HAP-1 (cell line): Measurements from ENCODE around the gene NEK5.

Experiments used
- DNase-seq, 2 experiments: peaks; one replicate each; pipeline ENCODE4 v3.0.0-alpha.2; 2016 to 2020; ENCODE audit warnings: low spot score in 2 of 2
- H3K27me3 ChIP-seq: fragments of 250-450 bp; sonication (Bioruptor Pico); 2 replicates; pipeline ENCODE4 v1.5.1; 2020; ENCODE audit warnings: low read depth, mild to moderate bottlenecking, moderate library complexity
- H3K36me3 ChIP-seq: fragments of 250-450 bp; sonication (Bioruptor Pico); replicated peaks from 2 replicates; pipeline ENCODE4 v1.5.1; 2020; ENCODE audit warnings: mild to moderate bottlenecking
- H3K4me1 ChIP-seq: fragments of 250-450 bp; sonication (Bioruptor Pico); 2 replicates; pipeline ENCODE4 v1.5.1; 2020; ENCODE audit warnings: mild to moderate bottlenecking
- H3K4me3 ChIP-seq: fragments of 250-450 bp; sonication (Bioruptor Pico); 2 replicates; pipeline ENCODE4 v1.5.1; 2020; ENCODE audit warnings: mild to moderate bottlenecking, moderate library complexity
- H3K9me3 ChIP-seq: fragments of 250-450 bp; sonication (Bioruptor Pico); 2 replicates; pipeline ENCODE4 v1.5.1; 2020; ENCODE audit warnings: mild to moderate bottlenecking, moderate library complexity
- in situ Hi-C: fragments of 300-500 bp; cut with MboI; formaldehyde crosslinking; loops from 3 replicates; pipeline ENCODE4 v1.14.3; 2020; ENCODE audit warnings: low sequenced_read_pairs, inconsistent platforms, mixed read lengths

NEK5 gene

DNA sequence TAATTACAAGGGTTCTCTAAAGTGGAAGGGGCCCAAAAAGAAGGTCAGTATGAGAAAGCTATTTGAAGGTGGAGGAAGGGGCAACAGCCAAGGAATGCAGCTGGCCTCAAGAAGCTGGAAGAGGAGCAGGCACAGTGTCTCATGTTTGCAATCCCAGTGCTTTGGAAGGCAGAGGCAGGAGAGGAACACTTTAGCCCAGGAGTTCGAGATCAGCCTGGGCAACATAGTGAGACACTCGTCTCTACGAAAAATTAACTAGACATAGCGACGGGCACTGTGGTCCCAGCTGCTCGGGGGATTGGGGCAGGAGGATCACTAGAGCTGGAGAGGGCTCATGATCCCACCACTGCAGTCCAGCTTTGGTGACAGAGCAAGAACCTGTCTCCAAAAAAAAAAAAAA is 31.2 kb upstream of the NEK5 start:
- no peak overlapping the region for H3K4me3 ChIP-seq

DNA sequence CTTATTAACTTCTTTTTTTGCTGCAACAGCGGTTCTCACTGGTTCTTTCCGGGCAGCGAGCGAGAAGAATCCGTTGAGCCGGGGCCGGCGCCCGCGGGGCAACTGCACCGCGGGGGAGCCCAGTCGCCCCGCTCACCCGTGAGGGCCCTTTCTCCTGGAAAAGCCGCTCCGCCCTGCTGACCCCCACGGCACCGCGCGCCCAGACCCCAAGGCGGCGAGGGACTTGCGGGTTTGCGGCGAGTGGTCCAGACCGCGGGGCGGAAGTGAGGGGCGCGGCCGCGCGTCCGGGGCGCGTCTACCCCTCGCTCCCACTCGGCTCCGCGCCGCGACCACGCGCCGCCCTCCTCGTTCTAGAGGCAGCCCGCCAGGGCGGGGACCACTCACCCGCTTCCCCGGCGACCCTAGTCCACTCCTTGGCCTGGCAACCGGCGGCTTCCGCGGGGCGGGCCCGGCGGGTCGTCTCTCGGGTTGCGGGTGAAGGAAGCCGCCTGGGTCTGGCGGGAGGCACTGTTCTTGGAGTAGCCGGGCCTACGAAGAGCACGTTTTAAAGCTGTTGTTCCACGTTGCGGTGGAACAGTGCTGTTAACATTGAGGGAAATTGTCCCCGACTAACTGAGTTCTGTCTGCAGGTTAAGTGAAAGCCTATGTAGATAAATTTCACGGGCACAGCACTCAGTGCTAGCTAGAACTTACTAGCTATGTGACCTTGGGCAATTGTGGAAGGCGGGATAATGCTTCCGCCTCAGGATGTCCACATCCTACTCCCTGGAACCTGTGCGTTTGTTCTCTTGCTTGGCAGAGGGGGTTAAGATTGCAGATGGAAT is 30.5 kb upstream of the NEK5 start, which contains the start of gene NEK3:
Gene NEK3 (minus strand): TSS at position 439 of the 824 bp plus-strand sequence. CDS start 3,406 bp downstream, outside the sequence.
- Histone ChIP-seq H3K9me3 (peaks cover 4% of the 10 kb centered on the region; the same call in 1 of the 2 replicates), H3K4me1 (peaks cover 9% of the 10 kb centered on the region), H3K4me3 (peak within 1 kb of the TSS; percentile 43), H3K27me3 (peaks cover 84% of the 10 kb centered on the region), H3K36me3 (no peaks in the 10 kb centered on the region)
- in situ Hi-C loops = no loop called here
- DNase-seq = peak; percentile 9 to 74

More for the DNA sequence above, 31.2 kb upstream of the NEK5 start:
- H3K27me3 ChIP-seq = peaks cover 85% of the 10 kb centered on the region
- no peaks in the 10 kb centered on the region for H3K36me3 ChIP-seq
- no peak for DNase-seq
- H3K9me3 ChIP-seq = peaks cover 4% of the 10 kb centered on the region; the same call in 1 of the 2 replicates
- H3K4me1 ChIP-seq = peaks cover 9% of the 10 kb centered on the region
- in situ Hi-C loops = no loop called here

DNA sequence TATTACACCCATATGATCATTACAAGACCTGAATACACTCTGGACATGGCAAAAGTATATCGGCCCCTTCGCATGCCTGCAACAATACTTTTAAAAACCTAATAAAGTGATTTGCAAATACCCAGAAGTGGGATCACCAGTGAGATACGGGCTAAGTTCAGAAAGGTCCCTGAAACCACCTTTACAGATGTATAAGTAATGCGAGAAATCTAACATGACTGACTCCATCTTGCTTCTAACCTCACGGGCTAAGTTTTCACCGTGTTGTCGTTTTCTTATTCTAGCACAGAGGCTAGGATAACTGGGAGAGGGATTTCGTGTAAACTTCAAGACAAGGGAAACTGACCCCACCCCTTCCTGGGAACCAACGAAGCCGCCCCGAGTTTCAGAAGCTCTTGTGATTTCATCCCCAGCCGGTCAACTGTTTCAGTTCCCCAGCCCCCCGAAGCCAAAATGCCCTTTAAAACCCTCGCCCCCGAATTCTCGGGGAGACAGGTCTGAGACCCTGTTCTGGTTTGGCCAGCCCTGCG is 29.8 kb upstream of the NEK5 start:
- in situ Hi-C loops = no loop called here
- peak in 1 of 2 experiments; percentile 20 for DNase-seq

DNA sequence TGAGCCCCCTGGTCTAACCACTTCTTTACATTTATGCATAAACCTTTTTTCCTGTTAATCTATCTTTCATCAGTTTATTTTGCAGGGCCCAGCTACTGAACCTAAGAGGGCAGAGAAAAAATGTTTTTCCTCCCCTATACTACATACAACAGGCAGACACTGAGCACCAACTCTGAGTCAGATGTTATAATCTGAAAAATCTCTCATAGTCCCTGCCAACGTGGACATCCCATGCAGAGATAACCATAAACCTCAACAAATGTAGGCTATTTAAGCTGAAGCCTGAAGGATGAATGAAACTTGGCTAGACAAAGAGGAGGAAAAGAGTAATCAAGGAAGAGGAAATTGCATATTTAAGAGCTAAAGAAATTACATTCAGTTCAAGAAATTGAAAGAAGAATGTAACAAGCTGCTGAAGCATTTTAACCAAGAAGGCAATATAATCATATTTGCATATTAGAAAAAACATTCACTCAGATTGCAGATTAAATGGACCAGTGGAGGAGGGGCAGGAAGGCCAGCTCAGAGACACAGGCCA is 27.9 kb upstream of the NEK5 start:
- DNase-seq = no peak
- Histone ChIP-seq H3K36me3 (no peaks in the 10 kb centered on the region), H3K4me1 (no peaks in the 10 kb centered on the region; the same call in 1 of the 2 replicates), H3K9me3 (peaks cover 4% of the 10 kb centered on the region; the same call in 1 of the 2 replicates), H3K27me3 (peaks cover 96% of the 10 kb centered on the region), H3K4me3 (no peak overlapping the region)
- in situ Hi-C loops = no loop called here

More for the DNA sequence above, 29.8 kb upstream of the NEK5 start:
- H3K4me3 ChIP-seq = peak overlapping the region; percentile 43
- no peaks in the 10 kb centered on the region for H3K36me3 ChIP-seq
- H3K27me3 ChIP-seq = peaks cover 84% of the 10 kb centered on the region
- H3K4me1 ChIP-seq = peaks cover 9% of the 10 kb centered on the region
- H3K9me3 ChIP-seq = peaks cover 4% of the 10 kb centered on the region; the same call in 1 of the 2 replicates

DNA sequence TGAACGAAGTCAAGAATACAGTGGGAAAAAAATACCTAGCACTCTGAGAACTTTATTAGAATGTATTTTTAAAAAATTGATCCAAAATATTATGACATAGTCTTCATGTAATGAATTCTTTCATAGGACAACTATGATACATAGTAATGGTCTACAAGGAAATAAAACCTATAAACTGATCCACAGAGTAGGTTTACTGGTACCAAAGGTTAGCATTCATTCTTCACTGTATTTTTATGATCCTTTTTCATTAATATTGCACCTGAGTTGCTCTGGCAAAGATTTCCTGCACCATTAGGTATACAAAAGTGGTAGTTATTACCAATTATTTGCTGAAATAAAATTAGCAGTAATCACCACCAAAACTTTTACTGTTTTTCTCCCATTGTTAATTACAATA is 26.3 kb upstream of the NEK5 start:
- DNase-seq = no peak
- Histone ChIP-seq H3K4me3 (no peak overlapping the region), H3K27me3 (peaks cover 96% of the 10 kb centered on the region), H3K36me3 (no peaks in the 10 kb centered on the region), H3K9me3 (peaks cover 4% of the 10 kb centered on the region; the same call in 1 of the 2 replicates), H3K4me1 (no peaks in the 10 kb centered on the region; the same call in 1 of the 2 replicates)
- in situ Hi-C loops = no loop called here

DNA sequence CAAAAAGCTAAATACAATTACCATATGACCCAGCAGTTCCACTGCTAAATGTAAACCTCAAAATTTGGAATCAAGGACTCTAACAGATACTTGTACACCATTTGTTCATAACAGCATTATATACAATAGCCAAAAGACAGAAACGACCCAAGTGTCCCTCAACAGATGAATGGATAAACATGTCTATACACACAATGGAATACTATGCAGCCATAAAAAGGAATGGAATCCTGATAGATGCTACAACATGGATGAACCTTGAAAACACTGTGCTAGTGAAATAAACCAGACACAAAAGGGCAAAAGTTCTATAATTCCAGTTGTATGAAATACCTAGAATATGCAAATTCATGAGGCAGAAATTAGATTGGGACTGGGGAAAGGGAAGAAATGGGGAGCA is 18.4 kb upstream of the NEK5 start:
- H3K36me3 ChIP-seq = no peaks in the 10 kb centered on the region
- in situ Hi-C loops = no loop called here

DNA sequence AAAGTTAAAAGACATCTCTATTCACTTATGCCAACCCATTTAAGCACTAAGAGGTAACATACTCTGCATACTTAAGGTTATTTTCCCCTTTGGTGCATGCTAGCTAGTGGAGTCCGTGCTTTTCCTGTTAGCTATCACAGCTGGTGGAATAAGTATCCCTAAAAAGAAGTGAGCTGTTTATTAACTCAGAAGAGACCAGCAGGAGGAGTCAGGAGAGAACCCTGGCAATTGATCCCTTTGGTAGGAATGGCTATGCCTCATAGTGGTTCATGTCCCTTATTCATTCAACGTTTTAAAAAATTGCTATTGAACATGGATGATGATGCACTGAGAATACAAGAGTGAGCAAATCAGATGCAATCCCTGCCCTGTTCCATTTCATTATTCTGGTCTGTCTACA is 12.4 kb upstream of the NEK5 start:
- Histone ChIP-seq H3K36me3 (no peaks in the 10 kb centered on the region), H3K4me1 (no peaks in the 10 kb centered on the region), H3K4me3 (no peak overlapping the region), H3K9me3 (no peaks in the 10 kb centered on the region), H3K27me3 (peaks cover 41% of the 10 kb centered on the region)
- DNase-seq = no peak
- in situ Hi-C loops = no loop called here

More for the DNA sequence above, 18.4 kb upstream of the NEK5 start:
- no peaks in the 10 kb centered on the region for H3K4me1 ChIP-seq
- H3K27me3 ChIP-seq = peaks cover 63% of the 10 kb centered on the region
- H3K9me3 ChIP-seq = no peaks in the 10 kb centered on the region
- DNase-seq = no peak
- no peak overlapping the region for H3K4me3 ChIP-seq

DNA sequence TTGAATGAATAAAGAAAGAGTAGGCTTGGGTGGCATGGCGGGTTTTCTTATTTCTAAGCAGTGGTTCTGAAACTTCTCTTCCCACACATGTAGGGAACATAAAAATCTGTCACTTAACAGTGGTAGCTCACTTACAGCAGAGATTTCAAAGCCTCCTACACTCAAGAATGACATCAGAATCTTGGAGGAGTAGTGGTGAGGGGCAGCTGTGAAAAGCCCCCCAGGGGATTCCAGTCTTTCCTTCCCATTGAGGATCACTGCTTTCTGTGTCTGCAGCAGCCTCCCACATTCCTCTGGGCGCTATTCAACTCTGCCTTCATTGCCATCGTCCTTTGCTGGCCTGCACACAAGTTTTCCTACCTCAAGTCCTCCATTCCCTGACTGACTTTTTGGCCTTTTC is 8.6 kb upstream of the NEK5 start:
- H3K4me1 ChIP-seq = peaks cover 3% of the 10 kb centered on the region; the same call in 1 of the 2 replicates
- no peaks in the 10 kb centered on the region for H3K9me3 ChIP-seq
- DNase-seq = no peak
- no peak overlapping the region for H3K4me3 ChIP-seq
- no peaks in the 10 kb centered on the region for H3K36me3 ChIP-seq
- H3K27me3 ChIP-seq = peaks cover 38% of the 10 kb centered on the region
- in situ Hi-C loops = no loop called here

DNA sequence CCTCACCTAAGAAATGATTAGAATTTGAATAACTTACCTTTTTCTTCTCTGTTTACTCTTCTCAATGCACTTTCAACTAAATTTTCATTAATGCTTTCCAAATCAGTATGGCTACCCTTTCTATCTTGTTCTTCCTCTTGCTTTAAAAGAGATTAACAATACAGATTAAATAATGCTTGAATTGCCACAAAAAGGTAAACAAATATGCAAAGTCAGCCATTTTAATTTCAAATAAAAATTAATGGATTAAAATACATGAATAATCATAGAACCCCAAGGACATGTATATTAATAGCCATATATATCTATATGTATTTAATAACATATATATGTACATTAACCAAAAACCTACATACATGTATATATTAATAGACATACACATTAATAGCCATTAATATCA is 7.9 kb upstream of the NEK5 start:
- no peaks in the 10 kb centered on the region for H3K36me3 ChIP-seq
- H3K4me1 ChIP-seq = peaks cover 3% of the 10 kb centered on the region; the same call in 1 of the 2 replicates
- no peak for DNase-seq
- no peaks in the 10 kb centered on the region for H3K9me3 ChIP-seq
- H3K4me3 ChIP-seq = no peak overlapping the region
- peaks cover 39% of the 10 kb centered on the region for H3K27me3 ChIP-seq
- in situ Hi-C loops = no loop called here

DNA sequence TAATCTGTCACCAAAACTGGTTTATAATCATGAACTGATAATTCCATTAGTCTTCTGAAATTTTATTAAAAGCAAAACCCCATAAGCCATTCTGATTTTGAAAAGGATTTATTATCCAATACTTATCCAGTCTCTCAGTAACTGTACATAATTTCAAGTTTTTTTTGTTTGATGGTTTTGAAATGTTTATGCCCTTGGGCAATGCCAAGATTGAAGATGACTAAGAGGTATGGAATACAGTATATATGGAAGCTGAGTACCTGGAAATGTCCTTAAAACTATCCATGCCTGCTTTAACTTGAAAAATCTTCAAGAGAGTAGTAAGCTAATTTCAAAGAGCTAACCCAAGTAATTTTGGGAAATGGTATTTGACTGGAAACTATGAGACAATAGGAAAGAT is 1.8 kb upstream of the NEK5 start:
- Histone ChIP-seq H3K9me3 (no peaks in the 10 kb centered on the region), H3K4me3 (no peak overlapping the region), H3K36me3 (no peaks in the 10 kb centered on the region), H3K27me3 (peaks cover 35% of the 10 kb centered on the region), H3K4me1 (peaks cover 6% of the 10 kb centered on the region)
- DNase-seq = no peak
- in situ Hi-C loops = no loop called here

DNA sequence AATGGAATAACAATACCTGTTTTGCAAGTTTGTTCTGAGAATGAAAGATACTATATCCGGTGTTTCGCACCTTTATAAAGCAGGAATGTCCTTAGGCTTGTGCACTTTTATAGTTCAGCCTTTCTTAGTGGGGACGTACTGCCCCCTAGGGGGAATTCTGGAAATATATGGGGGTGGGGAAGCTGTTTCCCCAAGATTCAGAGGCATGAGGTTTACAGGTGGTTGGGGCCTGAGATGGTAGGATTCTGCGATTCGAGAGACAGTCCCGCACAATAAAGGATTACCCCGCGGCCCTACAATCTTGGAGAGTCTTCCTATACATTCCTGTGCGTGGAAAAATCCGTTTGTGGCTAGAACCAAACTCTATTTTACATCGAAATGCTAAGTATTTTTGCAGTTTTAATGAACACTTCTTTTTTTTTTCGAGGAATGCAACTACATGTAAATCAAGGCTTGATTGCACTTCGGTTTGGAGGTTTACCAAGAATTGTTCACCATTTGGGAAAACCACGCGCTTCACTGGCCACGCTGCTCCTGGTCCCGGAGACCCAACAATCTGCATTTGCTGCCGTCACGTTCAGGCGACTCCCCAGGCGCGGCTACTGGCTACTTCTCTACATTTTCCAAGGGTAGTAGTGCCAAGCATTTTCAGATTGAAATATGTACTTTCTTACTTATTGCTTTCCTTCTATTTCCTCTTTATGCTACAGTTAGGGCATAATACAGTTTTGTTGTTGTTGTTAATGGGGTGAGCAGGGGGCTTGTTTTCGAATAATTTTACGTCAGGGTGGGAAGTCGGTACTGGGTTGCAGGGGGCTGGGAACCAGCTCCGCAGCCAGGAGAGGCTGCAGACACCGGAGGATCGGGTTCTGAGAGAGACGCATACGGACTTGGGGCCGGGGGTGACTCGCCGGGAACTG is 830 bp downstream of the NEK5 start:
- H3K27me3 ChIP-seq = peaks cover 25% of the 10 kb centered on the region; the same call in 1 of the 2 replicates
- H3K4me3 ChIP-seq = peak overlapping the region; percentile 47
- no peaks in the 10 kb centered on the region for H3K36me3 ChIP-seq
- in situ Hi-C loops = loop anchor here (10.0 kb wide), 1 partner anchor 123 kb away; no protein-coding TSS in a partner anchor
- H3K4me1 ChIP-seq = peaks cover 3% of the 10 kb centered on the region; the same call in 1 of the 2 replicates
- peak; percentile 54 to 74 for DNase-seq
- H3K9me3 ChIP-seq = no peaks in the 10 kb centered on the region

DNA sequence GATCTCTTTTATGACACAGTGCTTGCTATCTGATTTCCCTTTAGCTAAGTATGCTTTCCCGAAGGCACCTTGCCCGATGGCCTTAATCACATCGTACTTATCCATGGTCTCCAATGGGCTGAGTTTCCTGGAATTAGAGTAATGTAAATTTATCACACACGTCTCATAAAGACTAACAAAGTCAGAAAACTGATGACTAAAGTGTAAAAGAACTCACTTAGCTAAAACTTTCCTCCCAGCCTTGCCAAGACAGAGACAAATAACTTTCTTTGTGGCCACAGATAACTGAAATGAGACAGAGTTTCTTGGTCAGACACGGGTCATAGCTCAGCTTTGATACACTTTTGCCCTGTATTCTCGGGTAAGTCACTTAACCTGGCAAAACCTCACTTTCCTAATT is 1.5 kb downstream of the NEK5 start:
- DNase-seq = no peak
- Histone ChIP-seq H3K4me3 (no peak overlapping the region), H3K27me3 (peaks cover 23% of the 10 kb centered on the region; the same call in 1 of the 2 replicates), H3K36me3 (no peaks in the 10 kb centered on the region), H3K4me1 (peaks cover 3% of the 10 kb centered on the region; the same call in 1 of the 2 replicates), H3K9me3 (no peaks in the 10 kb centered on the region)
- in situ Hi-C loops = loop anchor here (10.0 kb wide), 1 partner anchor 123 kb away; no protein-coding TSS in a partner anchor

DNA sequence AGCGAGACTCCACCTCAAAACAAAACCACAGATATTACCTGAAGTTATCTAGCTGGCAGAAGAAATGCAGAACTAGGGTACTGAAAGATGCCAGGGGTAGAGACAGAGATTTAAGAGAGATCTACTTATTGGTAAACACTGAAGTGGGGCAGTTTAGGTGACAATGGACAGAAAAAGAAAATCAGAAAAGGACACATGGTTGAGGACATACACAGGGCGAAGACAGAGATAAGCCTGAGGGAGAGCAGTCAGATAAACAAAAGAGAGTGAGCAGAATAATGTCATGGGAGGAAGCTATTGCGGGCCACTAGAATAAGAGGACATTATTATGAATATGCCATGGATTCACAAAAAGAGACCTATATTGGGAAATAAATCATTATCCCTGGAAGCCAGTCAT is 3.3 kb downstream of the NEK5 start:
- no peak overlapping the region for H3K4me3 ChIP-seq
- no peak for DNase-seq
- no peaks in the 10 kb centered on the region for H3K36me3 ChIP-seq
- peaks cover 3% of the 10 kb centered on the region; the same call in 1 of the 2 replicates for H3K4me1 ChIP-seq
- H3K9me3 ChIP-seq = no peaks in the 10 kb centered on the region
- peaks cover 15% of the 10 kb centered on the region; the same call in 1 of the 2 replicates for H3K27me3 ChIP-seq
- in situ Hi-C loops = loop anchor here (10.0 kb wide), 1 partner anchor 121 kb away; no protein-coding TSS in a partner anchor
